WTC11 (cell line): ENCODE measurements around the gene CLIP3. TPM values are rescaled to one million over a fixed set of nuclear protein-coding genes. Genes with fewer than 3 reads are reported as not detected.

Experiments used
- ATAC-seq: fragments of 200-7000 bp; cut with Tn5 transposase; 2 replicates; pipeline ENCODE4 v1.10.0; 2021; ENCODE audit warnings: mild to moderate bottlenecking, moderate library complexity
- CTCF ChIA-PET: fragments of 300-600 bp; sonication (Branson Sonifier 250); formaldehyde crosslinking; loops from one replicate; lab custom pipeline; 2021; ENCODE audit warnings: antibody characterized with exemption; lab: Charles Lee
- POLR2A ChIA-PET: fragments of 350-600 bp; sonication (Branson Sonifier 250); formaldehyde crosslinking; loops from one replicate; lab custom pipeline; 2021; ENCODE audit warnings: antibody characterized with exemption; lab: Charles Lee
- DNase-seq: peaks from one replicate; pipeline ENCODE4 v3.0.0; 2021; ENCODE audit warnings: low spot score
- H3K27ac Mint-ChIP-seq: 2 replicates; pipeline ENCODE4 v1.8.0; 2021; ENCODE audit warnings: mixed read lengths
- H3K27me3 Mint-ChIP-seq: 2 replicates; pipeline ENCODE4 v1.8.0; 2021; ENCODE audit warnings: low read depth, mild to moderate bottlenecking, moderate library complexity, mixed read lengths
- H3K36me3 Mint-ChIP-seq: 2 replicates; pipeline ENCODE4 v1.8.0; 2021; ENCODE audit warnings: mixed read lengths
- H3K4me1 Mint-ChIP-seq: 2 replicates; pipeline ENCODE4 v1.8.0; 2022; ENCODE audit warnings: mixed read lengths
- H3K4me3 Mint-ChIP-seq: 2 replicates; pipeline ENCODE4 v1.8.0; 2021; ENCODE audit warnings: mild to moderate bottlenecking, moderate library complexity, mixed read lengths
- H3K9me3 Mint-ChIP-seq: 2 replicates; pipeline ENCODE4 v1.8.0; 2021; ENCODE audit warnings: mixed read lengths
- ATF1 ChIP-seq: sonication (generic); formaldehyde crosslinking; IDR thresholded peaks from 2 replicates; pipeline ENCODE4 v1.8.1; 2023; ENCODE audit warnings: mild to moderate bottlenecking, moderate library complexity, missing genetic modification reagents
- EMX1 ChIP-seq: fragments of 250-450 bp; sonication (Bioruptor Pico); IDR thresholded peaks from 2 replicates; pipeline ENCODE4 v1.8.0; 2021; ENCODE audit warnings: mild to moderate bottlenecking
- ETV6 ChIP-seq: sonication (generic); formaldehyde crosslinking; IDR thresholded peaks from 2 replicates; pipeline ENCODE4 v1.8.1; 2022; ENCODE audit warnings: mild to moderate bottlenecking, missing genetic modification reagents
- GABPB1 ChIP-seq: sonication (generic); formaldehyde crosslinking; IDR thresholded peaks from 2 replicates; pipeline ENCODE4 v1.8.1; 2023; ENCODE audit warnings: mild to moderate bottlenecking, missing genetic modification reagents
- IRF2 ChIP-seq: sonication (generic); formaldehyde crosslinking; IDR thresholded peaks from 2 replicates; pipeline ENCODE4 v1.8.0; 2022; ENCODE audit warnings: low read depth, missing genetic modification reagents, borderline replicate concordance
- MYBL2 ChIP-seq: sonication (generic); formaldehyde crosslinking; IDR thresholded peaks from 2 replicates; pipeline ENCODE4 v1.8.1; 2023; ENCODE audit warnings: mild to moderate bottlenecking, moderate library complexity, missing genetic modification reagents
- NR3C1 ChIP-seq: sonication (generic); formaldehyde crosslinking; conservative IDR thresholded peaks from 2 replicates; pipeline ENCODE4 v1.8.1; 2023; ENCODE audit warnings: low read depth, mild to moderate bottlenecking, missing genetic modification reagents
- RORB ChIP-seq: fragments of 250-450 bp; sonication (Bioruptor Pico); IDR thresholded peaks from 2 replicates; pipeline ENCODE4 v1.9.0; 2021; ENCODE audit warnings: mild to moderate bottlenecking
- ZBTB21 ChIP-seq: sonication (generic); formaldehyde crosslinking; IDR thresholded peaks from 2 replicates; pipeline ENCODE4 v1.8.1; 2023; ENCODE audit warnings: mild to moderate bottlenecking, missing genetic modification reagents, borderline replicate concordance
- ZNF121 ChIP-seq: sonication (generic); formaldehyde crosslinking; IDR thresholded peaks from 2 replicates; pipeline ENCODE4 v1.8.0; 2023; ENCODE audit warnings: missing genetic modification reagents
- ZNF138 ChIP-seq: sonication (generic); formaldehyde crosslinking; conservative IDR thresholded peaks from 2 replicates; pipeline ENCODE4 v1.8.1; 2022; ENCODE audit warnings: mild to moderate bottlenecking, moderate library complexity, missing genetic modification reagents
- ZNF232 ChIP-seq: sonication (generic); formaldehyde crosslinking; IDR thresholded peaks from 2 replicates; pipeline ENCODE4 v1.8.0; 2022; ENCODE audit warnings: mild to moderate bottlenecking, missing genetic modification reagents
- total RNA-seq: library from RNA; stranded (reverse); gene quantifications from 3 replicates; pipeline ENCODE4 v1.2.3, GENCODE V29; 2021
- TF ChIP-seq, protein P1 (sequence below): sonication (generic); formaldehyde crosslinking; IDR thresholded peaks from 2 replicates; pipeline ENCODE4 v1.8.0; 2022; ENCODE audit warnings: mild to moderate bottlenecking, missing genetic modification reagents
- TF ChIP-seq, protein P2 (sequence below): fragments of 250-450 bp; sonication (Bioruptor Pico); IDR thresholded peaks from 2 replicates; pipeline ENCODE4 v2.1.2; 2022; ENCODE audit warnings: mild to moderate bottlenecking, moderate library complexity
- TF ChIP-seq, protein P3 (sequence below): sonication (generic); formaldehyde crosslinking; IDR thresholded peaks from 2 replicates; pipeline ENCODE4 v1.8.1; 2022; ENCODE audit warnings: mild to moderate bottlenecking, moderate library complexity, missing genetic modification reagents
- TF ChIP-seq, protein P4 (sequence below): sonication (generic); formaldehyde crosslinking; IDR thresholded peaks from 2 replicates; pipeline ENCODE4 v1.8.1; 2023; ENCODE audit warnings: mild to moderate bottlenecking, missing genetic modification reagents
- TF ChIP-seq, protein P5 (sequence below): sonication (generic); formaldehyde crosslinking; IDR thresholded peaks from 2 replicates; pipeline ENCODE4 v1.8.0; 2022; ENCODE audit warnings: mild to moderate bottlenecking, missing genetic modification reagents
- TF ChIP-seq, protein P6 (sequence below): sonication (generic); formaldehyde crosslinking; conservative IDR thresholded peaks from 2 replicates; pipeline ENCODE4 v1.8.1; 2022; ENCODE audit warnings: mild to moderate bottlenecking, missing genetic modification reagents
- TF ChIP-seq, protein P7 (sequence below): sonication (generic); formaldehyde crosslinking; IDR thresholded peaks from 2 replicates; pipeline ENCODE4 v1.8.1; 2022; ENCODE audit warnings: low read depth, mild to moderate bottlenecking, moderate library complexity, missing genetic modification reagents, borderline replicate concordance
- TF ChIP-seq, protein P8 (sequence below): sonication (generic); formaldehyde crosslinking; IDR thresholded peaks from 2 replicates; pipeline ENCODE4 v1.8.1; 2023; ENCODE audit warnings: mild to moderate bottlenecking, missing genetic modification reagents, borderline replicate concordance

CLIP3 gene
- total RNA-seq, 1 experiment from 2014 or later: 16.2 TPM

DNA sequence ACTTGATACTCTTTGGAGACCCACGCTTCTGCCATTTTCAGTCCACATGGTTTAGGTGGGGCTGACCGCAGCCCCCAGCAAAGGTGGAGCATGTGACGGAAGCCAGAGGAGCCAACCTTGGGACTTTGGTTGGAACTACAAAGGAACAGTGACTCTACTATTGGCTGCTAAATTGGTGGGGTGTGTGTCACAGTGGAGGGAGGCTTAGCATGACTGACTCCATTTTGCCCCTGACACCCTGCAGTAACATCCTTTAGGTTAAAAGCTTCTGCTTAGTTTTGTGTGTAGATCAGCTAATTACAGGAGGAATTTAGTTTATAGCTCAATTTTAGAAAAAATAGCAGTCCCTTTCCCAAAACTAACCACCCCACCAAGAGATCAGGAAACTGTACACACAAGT, 31.1 kb downstream of the CLIP3 start (continued):
- TF ChIP-seq, protein P1, sequence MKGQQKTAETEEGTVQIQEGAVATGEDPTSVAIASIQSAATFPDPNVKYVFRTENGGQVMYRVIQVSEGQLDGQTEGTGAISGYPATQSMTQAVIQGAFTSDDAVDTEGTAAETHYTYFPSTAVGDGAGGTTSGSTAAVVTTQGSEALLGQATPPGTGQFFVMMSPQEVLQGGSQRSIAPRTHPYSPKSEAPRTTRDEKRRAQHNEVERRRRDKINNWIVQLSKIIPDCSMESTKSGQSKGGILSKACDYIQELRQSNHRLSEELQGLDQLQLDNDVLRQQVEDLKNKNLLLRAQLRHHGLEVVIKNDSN: no peak
- TF ChIP-seq MYBL2 (CRISPR knock-in tag): no peak
- no peak for TF ChIP-seq EMX1 (CRISPR knock-in tag)
- TF ChIP-seq RORB (CRISPR knock-in tag): no peak
- TF ChIP-seq, protein P2, sequence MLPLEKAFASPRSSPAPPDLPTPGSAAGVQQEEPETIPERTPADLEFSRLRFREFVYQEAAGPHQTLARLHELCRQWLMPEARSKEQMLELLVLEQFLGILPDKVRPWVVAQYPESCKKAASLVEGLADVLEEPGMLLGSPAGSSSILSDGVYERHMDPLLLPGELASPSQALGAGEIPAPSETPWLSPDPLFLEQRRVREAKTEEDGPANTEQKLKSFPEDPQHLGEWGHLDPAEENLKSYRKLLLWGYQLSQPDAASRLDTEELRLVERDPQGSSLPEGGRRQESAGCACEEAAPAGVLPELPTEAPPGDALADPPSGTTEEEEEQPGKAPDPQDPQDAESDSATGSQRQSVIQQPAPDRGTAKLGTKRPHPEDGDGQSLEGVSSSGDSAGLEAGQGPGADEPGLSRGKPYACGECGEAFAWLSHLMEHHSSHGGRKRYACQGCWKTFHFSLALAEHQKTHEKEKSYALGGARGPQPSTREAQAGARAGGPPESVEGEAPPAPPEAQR (CRISPR knock-in tag): no peak
- TF ChIP-seq ZNF232 (CRISPR knock-in tag): no peak
- TF ChIP-seq, protein P3, sequence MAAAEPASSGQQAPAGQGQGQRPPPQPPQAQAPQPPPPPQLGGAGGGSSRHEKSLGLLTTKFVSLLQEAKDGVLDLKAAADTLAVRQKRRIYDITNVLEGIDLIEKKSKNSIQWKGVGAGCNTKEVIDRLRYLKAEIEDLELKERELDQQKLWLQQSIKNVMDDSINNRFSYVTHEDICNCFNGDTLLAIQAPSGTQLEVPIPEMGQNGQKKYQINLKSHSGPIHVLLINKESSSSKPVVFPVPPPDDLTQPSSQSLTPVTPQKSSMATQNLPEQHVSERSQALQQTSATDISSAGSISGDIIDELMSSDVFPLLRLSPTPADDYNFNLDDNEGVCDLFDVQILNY (CRISPR knock-in tag): no peak
- no peak for TF ChIP-seq ZBTB21 (CRISPR knock-in tag)
- TF ChIP-seq, protein P4, sequence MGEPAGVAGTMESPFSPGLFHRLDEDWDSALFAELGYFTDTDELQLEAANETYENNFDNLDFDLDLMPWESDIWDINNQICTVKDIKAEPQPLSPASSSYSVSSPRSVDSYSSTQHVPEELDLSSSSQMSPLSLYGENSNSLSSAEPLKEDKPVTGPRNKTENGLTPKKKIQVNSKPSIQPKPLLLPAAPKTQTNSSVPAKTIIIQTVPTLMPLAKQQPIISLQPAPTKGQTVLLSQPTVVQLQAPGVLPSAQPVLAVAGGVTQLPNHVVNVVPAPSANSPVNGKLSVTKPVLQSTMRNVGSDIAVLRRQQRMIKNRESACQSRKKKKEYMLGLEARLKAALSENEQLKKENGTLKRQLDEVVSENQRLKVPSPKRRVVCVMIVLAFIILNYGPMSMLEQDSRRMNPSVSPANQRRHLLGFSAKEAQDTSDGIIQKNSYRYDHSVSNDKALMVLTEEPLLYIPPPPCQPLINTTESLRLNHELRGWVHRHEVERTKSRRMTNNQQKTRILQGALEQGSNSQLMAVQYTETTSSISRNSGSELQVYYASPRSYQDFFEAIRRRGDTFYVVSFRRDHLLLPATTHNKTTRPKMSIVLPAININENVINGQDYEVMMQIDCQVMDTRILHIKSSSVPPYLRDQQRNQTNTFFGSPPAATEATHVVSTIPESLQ: no peak
- no peak for TF ChIP-seq ZNF138 (CRISPR knock-in tag)
- TF ChIP-seq ATF1 (CRISPR knock-in tag): no peak
- TF ChIP-seq NR3C1 (CRISPR knock-in tag): no peak
- TF ChIP-seq, protein P5, sequence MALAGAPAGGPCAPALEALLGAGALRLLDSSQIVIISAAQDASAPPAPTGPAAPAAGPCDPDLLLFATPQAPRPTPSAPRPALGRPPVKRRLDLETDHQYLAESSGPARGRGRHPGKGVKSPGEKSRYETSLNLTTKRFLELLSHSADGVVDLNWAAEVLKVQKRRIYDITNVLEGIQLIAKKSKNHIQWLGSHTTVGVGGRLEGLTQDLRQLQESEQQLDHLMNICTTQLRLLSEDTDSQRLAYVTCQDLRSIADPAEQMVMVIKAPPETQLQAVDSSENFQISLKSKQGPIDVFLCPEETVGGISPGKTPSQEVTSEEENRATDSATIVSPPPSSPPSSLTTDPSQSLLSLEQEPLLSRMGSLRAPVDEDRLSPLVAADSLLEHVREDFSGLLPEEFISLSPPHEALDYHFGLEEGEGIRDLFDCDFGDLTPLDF (CRISPR knock-in tag): no peak
- no peak for TF ChIP-seq ZNF121 (CRISPR knock-in tag)
- TF ChIP-seq, protein P6, sequence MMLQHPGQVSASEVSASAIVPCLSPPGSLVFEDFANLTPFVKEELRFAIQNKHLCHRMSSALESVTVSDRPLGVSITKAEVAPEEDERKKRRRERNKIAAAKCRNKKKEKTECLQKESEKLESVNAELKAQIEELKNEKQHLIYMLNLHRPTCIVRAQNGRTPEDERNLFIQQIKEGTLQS (CRISPR knock-in tag): no peak
- no peak for TF ChIP-seq IRF2 (CRISPR knock-in tag)
- TF ChIP-seq, all 79 proteins: peak for 0

DNA sequence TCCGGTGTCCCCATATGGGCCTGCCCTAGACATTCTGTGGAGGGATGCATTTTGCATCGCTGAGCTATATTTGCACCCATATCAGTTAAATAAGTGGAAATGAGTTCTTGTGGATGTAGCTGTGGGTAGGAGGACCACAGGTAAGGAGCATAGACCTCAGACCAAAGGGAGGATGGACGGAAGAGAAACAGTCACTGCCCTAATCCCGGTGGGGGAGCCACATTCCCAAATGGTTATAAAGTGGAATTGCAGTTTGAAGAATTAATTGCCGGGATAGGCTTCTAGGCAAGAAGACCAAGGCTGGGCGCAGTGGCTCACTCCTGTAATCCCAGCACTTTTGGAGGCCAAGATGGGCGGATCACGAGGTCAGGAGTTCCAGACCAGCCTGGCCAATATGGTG, 35.9 kb downstream of the CLIP3 start:
- DNase-seq: no peak
- Mint-ChIP-seq H3K36me3 (peaks cover 3% of the 10 kb centered on the region), H3K9me3 (no peaks in the 10 kb centered on the region), H3K27ac (no peak overlapping the region), H3K27me3 (no peaks in the 10 kb centered on the region; the same call in 1 of the 2 replicates), H3K4me1 (peaks cover 14% of the 10 kb centered on the region)
- no peak for ATAC-seq
- no peak for TF ChIP-seq ATF1 (CRISPR knock-in tag)
- no peak for TF ChIP-seq MYBL2 (CRISPR knock-in tag)
- no peak for TF ChIP-seq GABPB1 (CRISPR knock-in tag)
- TF ChIP-seq, protein P7, sequence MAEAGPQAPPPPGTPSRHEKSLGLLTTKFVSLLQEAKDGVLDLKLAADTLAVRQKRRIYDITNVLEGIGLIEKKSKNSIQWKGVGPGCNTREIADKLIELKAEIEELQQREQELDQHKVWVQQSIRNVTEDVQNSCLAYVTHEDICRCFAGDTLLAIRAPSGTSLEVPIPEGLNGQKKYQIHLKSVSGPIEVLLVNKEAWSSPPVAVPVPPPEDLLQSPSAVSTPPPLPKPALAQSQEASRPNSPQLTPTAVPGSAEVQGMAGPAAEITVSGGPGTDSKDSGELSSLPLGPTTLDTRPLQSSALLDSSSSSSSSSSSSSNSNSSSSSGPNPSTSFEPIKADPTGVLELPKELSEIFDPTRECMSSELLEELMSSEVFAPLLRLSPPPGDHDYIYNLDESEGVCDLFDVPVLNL: no peak
- no peak for TF ChIP-seq ETV6
- TF ChIP-seq, protein P8, sequence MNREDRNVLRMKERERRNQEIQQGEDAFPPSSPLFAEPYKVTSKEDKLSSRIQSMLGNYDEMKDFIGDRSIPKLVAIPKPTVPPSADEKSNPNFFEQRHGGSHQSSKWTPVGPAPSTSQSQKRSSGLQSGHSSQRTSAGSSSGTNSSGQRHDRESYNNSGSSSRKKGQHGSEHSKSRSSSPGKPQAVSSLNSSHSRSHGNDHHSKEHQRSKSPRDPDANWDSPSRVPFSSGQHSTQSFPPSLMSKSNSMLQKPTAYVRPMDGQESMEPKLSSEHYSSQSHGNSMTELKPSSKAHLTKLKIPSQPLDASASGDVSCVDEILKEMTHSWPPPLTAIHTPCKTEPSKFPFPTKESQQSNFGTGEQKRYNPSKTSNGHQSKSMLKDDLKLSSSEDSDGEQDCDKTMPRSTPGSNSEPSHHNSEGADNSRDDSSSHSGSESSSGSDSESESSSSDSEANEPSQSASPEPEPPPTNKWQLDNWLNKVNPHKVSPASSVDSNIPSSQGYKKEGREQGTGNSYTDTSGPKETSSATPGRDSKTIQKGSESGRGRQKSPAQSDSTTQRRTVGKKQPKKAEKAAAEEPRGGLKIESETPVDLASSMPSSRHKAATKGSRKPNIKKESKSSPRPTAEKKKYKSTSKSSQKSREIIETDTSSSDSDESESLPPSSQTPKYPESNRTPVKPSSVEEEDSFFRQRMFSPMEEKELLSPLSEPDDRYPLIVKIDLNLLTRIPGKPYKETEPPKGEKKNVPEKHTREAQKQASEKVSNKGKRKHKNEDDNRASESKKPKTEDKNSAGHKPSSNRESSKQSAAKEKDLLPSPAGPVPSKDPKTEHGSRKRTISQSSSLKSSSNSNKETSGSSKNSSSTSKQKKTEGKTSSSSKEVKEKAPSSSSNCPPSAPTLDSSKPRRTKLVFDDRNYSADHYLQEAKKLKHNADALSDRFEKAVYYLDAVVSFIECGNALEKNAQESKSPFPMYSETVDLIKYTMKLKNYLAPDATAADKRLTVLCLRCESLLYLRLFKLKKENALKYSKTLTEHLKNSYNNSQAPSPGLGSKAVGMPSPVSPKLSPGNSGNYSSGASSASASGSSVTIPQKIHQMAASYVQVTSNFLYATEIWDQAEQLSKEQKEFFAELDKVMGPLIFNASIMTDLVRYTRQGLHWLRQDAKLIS (CRISPR knock-in tag): no peak
- TF ChIP-seq, all 79 proteins: peak for 0
- ChIA-PET POLR2A (interaction anchor here (0.7 kb wide), 1 partner anchor 1650 kb away, joined by 3 read pairs; no protein-coding TSS in a partner anchor), CTCF (interaction anchor here (0.7 to 1.1 kb wide), 2 partner anchors 20 to 55 kb away, joined by 3 to 4 read pairs; no protein-coding TSS in a partner anchor)
- peak overlapping the region; percentile 86 for H3K4me3 Mint-ChIP-seq
